Cardiac muscle cell (in vitro differentiated cells and primary cell): Measurements from ENCODE around the gene KCTD13. TPM values are rescaled to one million over a fixed set of nuclear protein-coding genes. Genes with fewer than 3 reads are reported as not detected.

Experiments used
- DNase-seq, 2 donors: peaks; one replicate each; pipeline versions ENCODE4 v3.0.0 to v3.0.0-alpha.2; 2010 to 2017; ENCODE audit warnings: low read depth in 1 of 2, low spot score in 1 of 2
- H3K27ac ChIP-seq: fragments of 200-600 bp; sonication (generic); 2 replicates; pipeline ENCODE4 v1.5.1; 2016
- H3K27me3 ChIP-seq: fragments of 200-600 bp; sonication (generic); 2 replicates; pipeline ENCODE4 v1.6.0; 2016; ENCODE audit warnings: control low read depth
- H3K36me3 ChIP-seq: fragments of 200-600 bp; sonication (generic); 2 replicates; pipeline ENCODE4 v1.5.1; 2016; ENCODE audit warnings: control low read depth
- H3K4me1 ChIP-seq: fragments of 200-600 bp; sonication (generic); 2 replicates; pipeline ENCODE4 v1.8.1; 2017; ENCODE audit warnings: low read depth, mild to moderate bottlenecking, mixed run types
- H3K4me3 ChIP-seq: fragments of 200-600 bp; sonication (generic); 2 replicates; pipeline ENCODE4 v1.5.1; 2016; ENCODE audit warnings: mild to moderate bottlenecking
- H3K9me3 ChIP-seq: fragments of 200-600 bp; sonication (generic); 2 replicates; pipeline ENCODE4 v1.5.1; 2017; ENCODE audit warnings: low read depth, mild to moderate bottlenecking, control low read depth
- polyA plus RNA-seq: library from polyadenylated mRNA; unstranded; fragments of >200 nt; fragmentation: Nextera tagmentation; extraction: Ambion mirVana; gene quantifications from 2 replicates; pipeline ENCODE4 v1.2.1, GENCODE V29; 2016
- total RNA-seq: library from RNA; depleted of rRNA; stranded (reverse); fragments of >200 nt; gene quantifications from 2 replicates; pipeline ENCODE4 v1.2.3, GENCODE V29; 2016
- TF ChIP-seq, protein P1 (sequence below): IDR thresholded peaks from 2 replicates; pipeline ENCODE4 v1.5.1; 2012; ENCODE audit warnings: low read depth, mild to moderate bottlenecking, low read length

Gene KCTD13
- total and polyA plus RNA-seq, 2 experiments from 2014 or later = 22.1 to 22.3 TPM

- TF ChIP-seq, protein P1, sequence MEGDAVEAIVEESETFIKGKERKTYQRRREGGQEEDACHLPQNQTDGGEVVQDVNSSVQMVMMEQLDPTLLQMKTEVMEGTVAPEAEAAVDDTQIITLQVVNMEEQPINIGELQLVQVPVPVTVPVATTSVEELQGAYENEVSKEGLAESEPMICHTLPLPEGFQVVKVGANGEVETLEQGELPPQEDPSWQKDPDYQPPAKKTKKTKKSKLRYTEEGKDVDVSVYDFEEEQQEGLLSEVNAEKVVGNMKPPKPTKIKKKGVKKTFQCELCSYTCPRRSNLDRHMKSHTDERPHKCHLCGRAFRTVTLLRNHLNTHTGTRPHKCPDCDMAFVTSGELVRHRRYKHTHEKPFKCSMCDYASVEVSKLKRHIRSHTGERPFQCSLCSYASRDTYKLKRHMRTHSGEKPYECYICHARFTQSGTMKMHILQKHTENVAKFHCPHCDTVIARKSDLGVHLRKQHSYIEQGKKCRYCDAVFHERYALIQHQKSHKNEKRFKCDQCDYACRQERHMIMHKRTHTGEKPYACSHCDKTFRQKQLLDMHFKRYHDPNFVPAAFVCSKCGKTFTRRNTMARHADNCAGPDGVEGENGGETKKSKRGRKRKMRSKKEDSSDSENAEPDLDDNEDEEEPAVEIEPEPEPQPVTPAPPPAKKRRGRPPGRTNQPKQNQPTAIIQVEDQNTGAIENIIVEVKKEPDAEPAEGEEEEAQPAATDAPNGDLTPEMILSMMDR = no peak
- Histone ChIP-seq H3K27ac (no peak overlapping the region), H3K4me1 (no peaks in the 10 kb centered on the region), H3K27me3 (no peaks in the 10 kb centered on the region), H3K9me3 (no peaks in the 10 kb centered on the region), H3K36me3 (no peaks in the 10 kb centered on the region), H3K4me3 (no peak overlapping the region)
- no peak for DNase-seq
Measured at GRCh38 chr16:29907973-29908372, 18.1 kb downstream of the KCTD13 start.

GRCh38 chr16:29906520-29907244 lies 19.3 kb downstream of the KCTD13 start:
- H3K27ac ChIP-seq = no peak overlapping the region

GRCh38 chr16:29905668-29906067 lies 20.4 kb downstream of the KCTD13 start:
- TF ChIP-seq, protein P1 = no peak
- Histone ChIP-seq H3K27ac (no peak overlapping the region), H3K27me3 (no peaks in the 10 kb centered on the region), H3K4me3 (no peak overlapping the region), H3K36me3 (no peaks in the 10 kb centered on the region), H3K9me3 (no peaks in the 10 kb centered on the region), H3K4me1 (no peaks in the 10 kb centered on the region)
- DNase-seq = no peak

More at GRCh38 chr16:29906520-29907244, 19.3 kb downstream of the KCTD13 start:
- Histone ChIP-seq H3K9me3 (no peaks in the 10 kb centered on the region), H3K36me3 (no peaks in the 10 kb centered on the region), H3K27me3 (no peaks in the 10 kb centered on the region), H3K4me1 (no peaks in the 10 kb centered on the region), H3K4me3 (no peak overlapping the region)
- no peak for DNase-seq
- TF ChIP-seq, protein P1 = no peak

GRCh38 chr16:29904947-29905346 lies 21.1 kb downstream of the KCTD13 start:
- Histone ChIP-seq H3K27me3 (no peaks in the 10 kb centered on the region), H3K4me1 (no peaks in the 10 kb centered on the region), H3K9me3 (no peaks in the 10 kb centered on the region), H3K36me3 (no peaks in the 10 kb centered on the region), H3K4me3 (no peak overlapping the region), H3K27ac (no peak overlapping the region)
- TF ChIP-seq, protein P1 = no peak
- DNase-seq = no peak

DNA sequence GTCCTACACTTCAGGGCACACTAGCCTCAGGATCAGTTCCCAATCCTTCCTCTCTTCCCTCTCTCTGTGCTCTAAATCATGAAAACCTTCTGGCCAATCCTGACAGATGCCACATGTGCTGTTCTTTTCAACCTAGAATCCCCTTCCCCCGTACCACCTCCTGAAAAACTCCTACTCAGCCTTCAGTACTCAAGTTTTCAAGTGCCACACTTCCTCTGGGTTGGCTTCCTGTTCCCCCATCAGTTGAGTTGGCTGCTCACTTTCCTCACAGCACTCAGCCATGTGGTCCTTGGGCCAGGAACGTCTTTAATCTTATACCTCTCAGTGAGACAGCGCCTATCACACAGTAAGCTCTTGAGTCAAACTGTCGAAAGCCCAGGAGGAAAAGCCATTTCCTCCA lies 22.4 kb downstream of the KCTD13 start:
- Histone ChIP-seq H3K9me3 (no peaks in the 10 kb centered on the region), H3K4me1 (peaks cover 4% of the 10 kb centered on the region), H3K27ac (no peak overlapping the region), H3K27me3 (no peaks in the 10 kb centered on the region), H3K4me3 (no peak overlapping the region), H3K36me3 (no peaks in the 10 kb centered on the region)
- no peak for DNase-seq
- TF ChIP-seq, protein P1 = no peak

GRCh38 chr16:29901607-29901945 lies 24.4 kb downstream of the KCTD13 start:
- Histone ChIP-seq H3K9me3 (no peaks in the 10 kb centered on the region), H3K27me3 (no peaks in the 10 kb centered on the region), H3K36me3 (no peaks in the 10 kb centered on the region), H3K27ac (no peak overlapping the region), H3K4me1 (peaks cover 4% of the 10 kb centered on the region), H3K4me3 (no peak overlapping the region)
- TF ChIP-seq, protein P1 = no peak
- no peak for DNase-seq
